Germinal center (tissue), 1 donor: ENCODE data around the gene MSL3.

ENCODE experiments used
- DNase-seq: peaks from one replicate; pipeline ENCODE4 v3.0.0; 2012; ENCODE audit warnings: mixed read lengths, low spot score

Gene MSL3

DNA sequence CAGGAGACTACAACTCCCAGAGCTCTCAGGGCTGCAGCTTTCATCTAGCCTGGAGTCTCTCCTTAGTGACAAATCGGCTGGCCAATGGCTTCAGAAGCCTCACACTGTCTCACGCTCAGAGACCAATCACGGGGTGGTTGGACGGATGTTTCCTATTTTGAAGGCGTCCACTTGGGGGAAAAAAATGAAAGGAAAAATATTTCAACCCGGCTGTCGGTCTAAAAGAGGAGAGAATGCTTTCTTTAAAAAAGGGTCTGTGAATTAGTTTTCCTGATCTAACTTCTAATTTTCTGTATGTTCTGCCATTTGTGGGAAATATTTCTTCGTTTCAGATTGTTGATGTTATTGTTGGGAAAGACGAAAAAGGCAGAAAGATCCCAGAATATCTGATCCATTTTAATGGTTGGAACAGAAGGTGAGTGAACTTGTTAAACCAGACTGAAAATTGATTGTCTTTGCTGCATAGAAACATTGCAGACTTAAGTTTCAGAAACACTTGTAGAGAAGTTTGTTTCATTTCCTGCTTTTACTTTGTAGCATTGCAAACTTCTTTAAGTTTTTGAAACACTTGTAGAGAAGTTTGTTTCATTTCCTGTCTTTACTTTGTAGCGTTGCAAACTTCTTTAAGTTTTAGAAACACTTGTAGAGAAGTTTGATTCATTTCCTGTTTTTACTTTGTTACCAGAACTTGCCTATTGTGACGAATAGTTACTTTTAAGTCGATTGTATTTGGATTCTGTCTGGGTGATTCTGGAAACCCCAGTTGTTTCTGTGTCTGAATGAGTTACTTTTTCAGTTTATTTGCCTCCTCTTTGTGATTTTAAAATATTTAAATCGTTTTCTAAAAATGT is 1.6 kb downstream of the MSL3 start:
- DNase-seq = peak; percentile 70

DNA sequence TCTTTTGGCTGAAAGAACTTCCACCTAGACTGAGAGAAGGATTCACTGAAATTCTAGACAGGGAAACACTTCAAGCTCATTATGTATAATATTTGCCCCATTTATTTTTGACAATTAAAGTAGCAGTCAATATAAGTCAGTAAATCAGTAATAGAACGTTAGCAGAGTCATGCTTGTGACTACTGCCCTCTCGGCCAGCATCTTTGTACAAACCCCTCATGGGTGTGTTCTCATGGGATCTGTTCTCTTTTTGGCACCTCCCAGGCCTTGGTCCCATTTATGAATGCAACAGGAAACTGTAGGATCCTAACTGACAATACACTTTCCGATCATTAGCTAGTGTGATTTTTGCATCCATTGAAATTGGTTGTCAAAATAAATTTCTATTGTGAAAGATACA is 2.9 kb downstream of the MSL3 start:
- DNase-seq = no peak

GRCh38 chrX:11764602-11765067 is 6.6 kb downstream of the MSL3 start:
- DNase-seq = no peak

DNA sequence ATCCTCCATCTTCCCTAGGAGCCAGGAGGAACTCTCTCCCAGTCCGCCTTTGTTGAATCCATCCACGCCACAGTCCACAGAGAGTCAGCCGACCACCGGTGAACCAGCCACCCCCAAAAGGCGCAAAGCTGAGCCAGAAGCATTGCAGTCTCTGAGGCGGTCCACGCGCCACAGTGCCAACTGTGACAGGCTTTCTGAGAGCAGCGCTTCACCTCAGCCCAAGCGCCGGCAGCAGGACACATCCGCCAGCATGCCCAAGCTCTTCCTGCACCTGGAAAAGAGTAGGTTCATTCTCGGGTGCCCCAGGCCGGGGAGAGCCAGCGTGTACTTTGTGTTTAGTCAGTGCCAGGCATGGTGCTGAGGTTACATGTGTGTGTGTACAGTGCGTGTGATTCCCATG is 7.4 kb downstream of the MSL3 start:
- DNase-seq = no peak

- no peak for DNase-seq
These were observed 8.4 kb downstream of the MSL3 start for GRCh38 chrX:11766487-11766886.

DNA sequence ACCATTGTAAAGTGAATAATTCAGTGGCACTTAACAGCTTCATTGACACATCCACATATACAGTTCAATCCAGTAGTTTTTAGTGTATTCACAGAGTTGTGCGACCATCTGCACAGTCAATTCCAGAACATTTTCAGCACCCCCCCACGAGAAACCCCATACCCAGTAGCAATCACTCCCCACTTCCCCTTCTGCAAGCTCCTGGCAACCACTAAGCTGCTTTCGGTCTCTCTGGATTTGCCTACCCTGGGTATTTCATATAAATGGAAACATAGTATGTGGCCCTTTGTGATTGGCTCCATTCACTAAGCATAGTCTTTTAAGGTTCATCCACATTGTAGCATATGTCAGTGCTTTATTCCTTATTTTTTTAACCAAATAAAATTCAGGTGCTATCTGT is 10.0 kb downstream of the MSL3 start:
- DNase-seq = peak; percentile 29

DNA sequence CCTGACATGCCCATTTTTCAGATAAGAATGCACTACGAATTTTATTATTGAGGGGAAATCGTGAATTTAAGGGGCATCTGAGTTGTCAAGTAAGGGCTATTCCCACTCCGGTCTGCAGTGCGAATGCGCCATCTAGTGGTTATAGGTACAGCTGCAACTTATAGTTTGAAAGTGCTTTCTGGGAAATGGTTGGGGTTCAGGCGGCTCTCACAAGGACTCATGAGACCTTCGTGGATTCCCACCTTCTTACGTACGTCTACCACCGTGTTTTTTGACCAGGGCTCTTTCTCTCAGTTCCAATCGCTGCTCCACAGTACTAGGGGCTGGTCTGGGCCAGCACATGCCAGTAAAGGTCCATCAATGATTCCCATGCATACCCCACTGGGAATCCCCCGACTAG is 12.3 kb downstream of the MSL3 start:
- DNase-seq = peak; percentile 62

DNA sequence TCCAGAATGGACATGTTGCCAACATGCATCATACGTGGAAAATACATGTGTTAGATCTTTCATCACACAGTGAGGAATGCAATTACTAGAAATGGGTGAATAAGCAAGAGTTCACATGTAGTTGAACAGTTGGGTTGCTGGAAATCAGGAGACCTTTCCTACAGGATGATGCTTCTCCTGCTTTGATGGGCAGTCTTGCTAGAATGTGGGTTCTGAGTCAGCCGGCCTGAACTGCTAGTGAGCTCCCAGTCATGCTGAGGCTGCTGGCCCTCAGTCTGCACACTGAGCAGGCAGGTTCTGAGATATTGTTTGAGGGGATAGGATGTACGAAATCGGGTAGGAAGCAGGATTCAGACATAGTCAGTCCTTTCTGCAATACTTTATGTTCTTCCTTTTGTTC is 20.2 kb downstream of the MSL3 start:
- DNase-seq = no peak

DNA sequence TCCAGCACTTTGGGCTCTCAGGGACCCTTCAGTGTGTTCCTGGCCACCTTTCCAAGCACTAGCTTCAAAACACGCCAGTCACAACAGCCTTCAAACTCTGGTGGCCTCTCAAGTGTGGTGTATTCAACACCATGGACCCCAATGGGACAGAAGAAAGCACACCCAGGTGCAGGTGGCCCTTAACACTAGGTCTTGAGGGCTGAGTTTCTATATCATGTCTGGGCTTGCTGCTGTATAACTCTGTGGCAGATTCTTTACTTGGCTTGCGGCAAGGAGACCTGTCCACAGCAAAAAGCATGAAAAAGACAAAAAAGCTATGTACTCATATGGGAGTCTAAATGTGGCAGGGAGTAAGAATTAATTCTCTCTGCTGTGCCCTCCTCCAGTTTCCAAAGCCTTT is 23.1 kb downstream of the MSL3 start:
- DNase-seq = no peak

DNA sequence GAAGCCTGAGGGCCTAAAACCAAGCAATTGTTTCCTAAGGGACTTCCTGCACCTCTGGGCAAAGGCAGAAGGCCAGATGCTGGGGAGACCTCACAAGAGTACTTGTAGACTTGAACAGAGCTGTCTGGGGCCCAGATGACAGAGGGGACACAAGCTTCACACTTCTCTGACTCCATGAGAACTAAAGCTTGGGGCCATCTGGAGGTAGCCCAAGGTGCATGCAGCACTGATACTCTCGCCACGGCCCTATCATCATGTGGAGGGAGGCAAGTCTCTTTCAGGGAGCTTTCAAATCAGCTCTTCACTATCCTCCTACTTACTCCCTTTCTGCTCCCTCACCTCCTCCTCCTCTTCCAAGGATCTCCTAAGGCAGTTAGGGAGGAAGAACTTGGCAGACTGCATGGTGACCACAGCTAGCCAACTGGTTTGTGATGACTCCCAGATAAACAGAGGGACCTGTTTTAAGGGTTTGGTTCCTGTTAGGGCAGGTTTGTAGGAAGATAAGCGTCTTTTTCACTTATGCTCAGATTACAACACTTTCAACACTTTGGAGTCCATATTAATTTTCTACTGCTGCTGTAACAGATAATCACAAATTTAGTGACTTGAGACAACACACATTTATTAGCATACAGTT is 23.8 kb downstream of the MSL3 start:
- DNase-seq = no peak

GRCh38 chrX:11784543-11784942 is 26.5 kb downstream of the MSL3 start:
- DNase-seq = no peak

DNA sequence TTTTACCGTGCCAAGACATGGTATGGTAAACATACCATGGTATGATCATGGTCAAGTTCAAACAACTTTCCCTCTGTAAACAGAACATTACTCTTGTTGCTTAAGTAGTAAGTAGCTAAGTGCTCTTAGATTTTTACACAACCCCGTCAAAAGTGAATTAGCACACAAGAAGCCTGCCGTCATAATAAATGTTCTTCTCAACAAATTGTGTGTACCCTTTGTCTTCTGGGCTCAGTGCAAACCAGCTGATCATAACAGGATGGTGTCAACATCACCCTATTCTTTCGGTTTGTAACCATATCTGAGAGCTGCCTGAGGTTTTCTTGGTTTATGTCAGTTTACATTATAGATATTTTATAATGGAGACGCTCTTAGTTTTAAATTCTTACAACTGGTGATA is 28.8 kb downstream of the MSL3 start:
- DNase-seq = no peak

DNA sequence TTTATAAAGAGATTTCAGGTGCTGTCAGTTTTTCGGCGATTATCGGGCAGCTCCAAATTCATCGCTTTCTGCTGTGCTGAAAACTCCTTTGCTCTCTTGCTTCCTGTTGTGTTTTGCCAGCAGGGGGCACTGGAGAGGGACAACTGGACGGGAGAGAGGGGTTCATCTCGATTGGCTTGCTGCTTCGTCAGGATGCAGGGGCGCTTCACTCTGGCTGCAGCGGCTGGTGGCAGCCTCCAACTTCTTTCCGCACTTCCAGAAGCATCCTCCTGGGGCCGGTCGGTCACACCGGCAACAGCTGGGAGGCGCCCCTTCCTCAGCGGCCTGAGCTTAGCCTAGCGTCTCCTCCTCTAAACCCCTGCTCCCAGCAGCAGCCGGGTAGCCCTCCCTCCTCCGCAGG is 29.5 kb downstream of the MSL3 start:
- peak; percentile 27 for DNase-seq

- DNase-seq = no peak
These were observed 31.8 kb downstream of the MSL3 start for GRCh38 chrX:11789809-11790208.

DNA sequence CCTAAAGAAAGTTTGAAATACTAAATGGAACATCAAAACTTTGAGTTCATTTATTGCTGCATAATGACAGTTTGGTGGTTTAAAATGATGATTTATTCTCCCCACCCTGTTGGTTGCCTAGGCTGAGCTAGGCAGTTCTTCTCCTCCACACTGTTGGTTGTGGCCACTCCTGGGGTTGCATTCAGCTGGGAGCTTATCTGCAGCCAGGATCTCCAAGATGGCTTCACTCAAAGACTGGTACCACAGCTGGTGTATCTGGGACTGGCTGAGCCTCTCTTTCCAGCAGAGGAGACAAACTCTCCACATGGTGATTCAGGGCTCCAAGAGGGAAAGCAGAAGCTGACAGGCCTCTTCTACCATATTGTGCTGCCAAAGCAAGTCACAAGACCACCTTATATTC is 33.1 kb downstream of the MSL3 start:
- no peak for DNase-seq

- DNase-seq = no peak
These were observed 33.5 kb downstream of the MSL3 start for GRCh38 chrX:11791537-11791936.

DNA sequence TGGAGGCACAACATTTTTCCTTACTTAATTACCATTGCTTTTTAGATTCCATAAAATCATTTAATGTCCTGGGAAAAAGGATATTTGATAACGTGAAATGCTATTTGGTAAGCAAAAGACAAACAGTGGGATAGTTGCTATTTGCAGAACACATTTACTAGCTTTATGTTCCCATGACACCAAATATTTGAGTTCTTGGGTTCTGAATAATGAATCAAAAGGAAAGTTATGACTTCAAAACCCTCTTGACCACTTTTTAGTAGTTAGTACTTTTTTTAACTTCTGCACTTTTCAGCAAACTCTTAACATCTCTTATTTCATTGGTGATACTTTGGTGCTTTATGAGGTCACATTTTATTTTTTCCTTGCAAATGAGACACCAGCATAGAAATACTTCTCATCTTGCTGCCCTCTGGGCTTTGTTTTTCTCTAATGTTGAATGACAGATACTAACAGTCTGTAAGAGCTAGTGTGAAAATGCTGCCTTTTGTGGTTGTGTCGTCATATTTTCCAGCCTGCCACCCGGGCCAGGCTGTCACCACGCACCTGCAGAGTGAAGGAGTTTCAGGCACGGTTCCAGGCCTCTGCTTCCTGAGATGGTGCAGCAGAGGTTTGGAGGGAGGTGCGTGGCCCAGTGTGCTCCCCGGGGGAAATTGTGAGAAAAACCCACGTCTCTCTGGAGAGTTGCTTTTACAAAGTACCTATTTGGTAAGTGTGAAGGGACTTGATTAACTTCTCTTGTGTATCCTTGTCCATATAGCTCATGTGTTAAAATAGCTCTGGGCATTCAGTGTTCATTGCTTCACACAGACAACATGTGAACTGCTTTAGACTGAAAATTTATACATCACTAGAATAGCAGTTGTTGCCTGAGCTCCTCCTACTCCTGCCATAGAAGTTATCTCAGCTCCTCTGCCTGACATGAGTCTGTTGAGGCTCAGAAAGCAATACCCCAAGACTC is 34.7 kb downstream of the MSL3 start:
- peak; percentile 50 for DNase-seq

- no peak for DNase-seq
These were observed 35.7 kb downstream of the MSL3 start for GRCh38 chrX:11793734-11794133.

GRCh38 chrX:11813341-11813740 is 55.3 kb downstream of the MSL3 start:
- no peak for DNase-seq
